Suprapubic skin (tissue), 4 donors: ENCODE results near the gene LIMA1.

ENCODE experiments used
- CTCF ChIP-seq, 2 donors: fragments of 200-600 bp in 1 of 2; fragments of 450-650 bp in 1 of 2; sonication (generic) in 1 of 2; IDR thresholded peaks; one replicate each; pipeline ENCODE4 v1.5.1; 2016 to 2019; ENCODE audit warnings: antibody characterized with exemption in 2 of 2, mild to moderate bottlenecking in 1 of 2, moderate library complexity in 1 of 2
- POLR2A ChIP-seq, 2 donors: fragments of 450-650 bp; IDR thresholded peaks; one replicate each; pipeline ENCODE4 v1.6.1; 2017; ENCODE audit warnings: antibody characterized with exemption in 2 of 2, mild to moderate bottlenecking in 2 of 2, moderate library complexity in 2 of 2
- POLR2AphosphoS5 ChIP-seq, 3 donors: sonication (generic); formaldehyde crosslinking; IDR thresholded peaks; one replicate each; pipeline ENCODE4 v1.6.1; 2017; ENCODE audit warnings: antibody characterized with exemption in 3 of 3

GRCh38 chr12:50246197-50246865 lies 37.0 kb downstream of the LIMA1 start:
- TF ChIP-seq POLR2AphosphoS5 (IDR thresholded peaks at IDR 0.05), result no peak
- TF ChIP-seq CTCF (IDR thresholded peaks at IDR 0.05), result no peak
- TF ChIP-seq POLR2A (IDR thresholded peaks at IDR 0.05), result no peak
